HG03108 (cell line): ENCODE results near the gene FIBP.

Source experiments
- ATAC-seq: cut with Tn5 transposase; IDR thresholded peaks from one replicate; pipeline ENCODE4 v1.9.1; 2021; ENCODE audit warnings: moderate library complexity; ENCODE audit not compliant: unreplicated experiment

The FIBP gene

DNA sequence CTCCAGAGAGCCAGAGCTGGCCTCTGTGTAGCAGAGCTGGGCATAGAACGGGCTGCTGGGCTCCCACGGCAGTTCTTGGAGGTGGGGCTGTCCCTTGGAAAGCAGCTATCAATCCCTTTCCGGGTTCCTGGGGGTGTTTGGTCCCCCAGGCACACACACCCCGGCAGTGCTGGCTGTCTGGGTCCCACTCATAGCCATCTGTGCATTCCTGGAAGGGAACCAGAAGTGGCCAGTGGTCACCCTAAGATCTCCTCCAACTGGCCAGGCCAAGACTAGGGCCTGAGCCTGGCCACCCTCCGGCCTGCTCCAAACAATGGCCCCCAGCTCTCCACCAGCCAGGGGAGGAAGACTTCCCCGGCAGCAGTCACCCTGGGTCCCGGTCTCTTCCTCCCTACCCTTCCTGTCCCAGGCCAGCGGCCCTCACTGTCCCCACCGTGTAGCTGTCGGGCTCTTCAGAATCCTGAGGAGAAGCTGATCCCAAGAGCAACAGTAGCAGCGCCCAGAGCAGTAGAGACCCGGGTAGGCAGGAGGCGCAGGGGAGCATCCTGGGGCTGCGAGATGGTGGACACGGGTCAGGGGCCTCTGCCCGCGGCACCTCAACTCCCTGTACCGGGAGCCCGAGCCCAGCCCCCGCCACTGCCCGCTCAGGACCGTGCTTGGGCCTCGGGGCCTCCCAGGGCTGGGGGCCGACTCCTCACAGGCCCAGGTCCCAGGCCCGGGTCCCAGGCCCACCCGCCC lies 16.3 kb downstream of the FIBP start:
- ATAC-seq, result no peak

DNA sequence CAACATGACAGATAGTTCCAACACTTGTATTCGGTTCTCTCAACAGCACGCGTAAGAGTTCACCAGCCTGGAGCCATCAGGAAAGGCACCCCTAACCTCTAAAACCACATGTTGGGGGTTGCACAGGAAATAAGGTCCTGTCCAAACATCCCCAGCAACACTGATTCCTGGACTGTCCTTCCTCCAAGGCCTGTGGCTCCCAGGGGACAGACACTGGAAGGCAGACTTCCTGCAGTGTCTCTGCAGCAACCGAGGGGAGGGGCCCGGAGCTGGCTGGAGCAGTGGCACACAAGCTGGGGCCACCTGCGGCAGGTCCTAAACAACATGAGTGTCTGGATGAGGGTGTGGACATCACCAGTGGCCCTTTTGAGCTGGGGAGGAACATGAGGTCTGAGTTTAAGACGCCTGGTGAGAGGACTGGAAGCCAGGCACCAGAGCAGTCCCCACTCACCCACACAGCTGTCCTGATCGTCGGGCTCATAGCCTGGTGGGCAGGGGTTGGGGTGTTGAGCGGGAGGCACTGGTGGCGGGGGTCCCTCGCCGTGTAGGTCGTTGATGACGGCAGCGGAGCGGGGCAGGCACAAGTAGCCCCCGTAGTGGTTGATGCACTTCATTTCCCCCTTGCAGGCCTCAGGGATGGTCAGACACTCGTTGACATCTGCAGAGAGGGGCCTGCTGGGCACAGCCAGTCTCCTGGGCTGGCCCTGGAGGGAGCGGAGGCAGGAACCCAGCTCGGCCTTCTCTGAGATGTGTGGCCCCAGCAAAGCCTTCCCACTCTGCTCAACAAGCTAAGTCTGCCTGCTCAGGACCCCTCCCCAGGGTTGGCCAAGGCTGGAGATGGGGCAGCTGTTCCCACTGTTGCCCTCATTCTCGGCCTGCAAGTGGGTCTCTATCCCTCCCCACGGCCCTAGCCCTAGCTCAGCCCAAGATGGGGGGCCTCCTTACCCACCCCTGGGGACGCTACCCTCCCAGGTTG lies 17.3 kb downstream of the FIBP start:
- no peak for ATAC-seq

DNA sequence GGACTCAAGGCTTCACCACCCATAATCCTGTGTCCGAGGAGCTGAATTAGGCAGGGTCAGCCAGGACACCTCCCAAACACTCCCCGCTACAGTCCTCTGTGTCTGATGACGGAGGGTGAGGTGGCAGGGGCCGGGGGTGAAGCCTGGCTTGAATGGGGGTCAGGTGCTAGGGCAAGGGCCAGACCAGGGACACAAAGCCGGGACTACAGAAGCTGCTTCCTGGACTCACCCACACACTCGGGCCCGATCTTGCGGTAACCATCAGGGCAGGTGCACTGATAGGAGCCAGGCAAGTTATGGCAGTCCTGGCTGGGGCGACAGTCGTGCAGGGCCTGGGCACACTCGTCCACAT lies 18.0 kb downstream of the FIBP start:
- ATAC-seq, result no peak

DNA sequence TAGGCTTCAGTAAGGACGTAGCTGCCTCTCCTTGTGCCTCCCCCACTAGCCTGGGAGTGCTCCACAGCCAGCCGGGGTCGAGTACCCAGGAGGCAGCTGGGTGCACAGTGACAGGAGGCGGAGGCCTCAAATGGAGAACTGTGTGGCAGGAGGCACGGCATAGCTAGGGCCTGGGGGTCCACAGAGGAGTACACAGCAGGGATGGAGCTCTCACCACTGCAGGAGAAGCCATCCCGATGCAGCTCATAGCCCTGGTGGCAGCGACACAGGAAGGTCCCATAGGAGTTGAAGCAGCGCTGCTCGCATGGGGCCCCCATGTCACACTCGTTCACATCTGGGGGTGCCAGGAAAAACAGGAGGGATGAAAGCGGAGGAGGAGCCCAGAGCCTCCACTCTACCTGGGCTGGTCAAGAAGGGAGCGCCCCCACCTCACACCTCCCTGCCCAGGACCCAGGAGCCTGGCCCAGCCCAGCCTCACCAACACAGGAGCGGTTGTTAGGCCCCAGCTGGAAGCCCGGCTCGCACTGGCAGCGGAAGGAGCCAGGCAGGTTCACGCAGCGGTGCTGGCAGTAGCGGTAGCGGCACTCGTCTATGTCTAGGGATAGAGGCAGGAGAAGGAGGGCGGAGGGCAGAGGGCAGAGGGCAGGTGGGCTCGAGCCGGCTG lies 18.5 kb downstream of the FIBP start:
- no peak for ATAC-seq

DNA sequence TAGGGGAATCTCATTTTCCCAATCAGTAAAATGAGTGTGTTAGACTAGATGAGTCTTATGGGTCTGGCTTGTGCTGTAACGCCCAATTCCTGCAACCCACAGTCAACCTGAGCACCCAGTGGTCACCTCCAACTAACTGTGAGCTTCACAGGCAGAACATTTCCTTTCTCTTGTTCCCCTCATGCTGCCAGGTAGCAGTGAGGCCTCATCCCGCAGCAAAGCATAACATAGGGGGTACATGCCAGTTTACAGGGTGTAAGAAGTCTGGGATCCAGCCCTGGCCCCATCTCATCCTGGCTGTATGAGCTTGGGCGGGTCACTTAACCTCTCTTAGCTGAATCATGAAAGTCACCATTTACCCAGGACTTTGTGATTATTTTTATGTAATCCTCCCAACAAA lies 19.4 kb downstream of the FIBP start:
- ATAC-seq, result no peak

DNA sequence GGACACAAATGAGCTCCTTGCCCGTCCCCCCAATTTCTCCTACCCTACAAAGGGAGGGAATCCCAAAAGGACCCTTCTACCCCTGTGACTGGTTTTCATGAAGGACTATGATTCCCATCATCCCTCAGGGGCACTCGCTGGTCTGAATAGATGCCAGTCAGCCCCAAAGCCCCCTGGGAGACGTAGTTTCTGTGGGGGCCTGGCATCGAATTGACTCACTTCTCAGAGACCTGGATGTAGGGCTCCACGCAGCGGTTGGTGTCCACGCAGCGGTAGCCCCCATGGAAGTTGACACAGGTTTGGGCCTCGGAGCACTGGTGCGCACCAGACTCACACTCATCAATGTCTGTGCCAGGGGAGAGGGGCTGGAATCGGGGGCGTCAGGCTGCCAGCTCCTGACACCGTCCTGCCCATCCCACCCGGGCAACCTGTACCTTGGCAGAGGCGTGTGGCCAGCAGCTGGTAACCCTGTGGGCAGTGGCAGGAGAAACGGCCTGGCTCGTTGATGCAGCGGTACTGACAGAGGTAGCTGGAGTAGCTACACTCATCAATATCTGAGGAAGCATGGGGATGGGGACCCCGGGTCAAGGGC lies 20.1 kb downstream of the FIBP start:
- ATAC-seq, result no peak

DNA sequence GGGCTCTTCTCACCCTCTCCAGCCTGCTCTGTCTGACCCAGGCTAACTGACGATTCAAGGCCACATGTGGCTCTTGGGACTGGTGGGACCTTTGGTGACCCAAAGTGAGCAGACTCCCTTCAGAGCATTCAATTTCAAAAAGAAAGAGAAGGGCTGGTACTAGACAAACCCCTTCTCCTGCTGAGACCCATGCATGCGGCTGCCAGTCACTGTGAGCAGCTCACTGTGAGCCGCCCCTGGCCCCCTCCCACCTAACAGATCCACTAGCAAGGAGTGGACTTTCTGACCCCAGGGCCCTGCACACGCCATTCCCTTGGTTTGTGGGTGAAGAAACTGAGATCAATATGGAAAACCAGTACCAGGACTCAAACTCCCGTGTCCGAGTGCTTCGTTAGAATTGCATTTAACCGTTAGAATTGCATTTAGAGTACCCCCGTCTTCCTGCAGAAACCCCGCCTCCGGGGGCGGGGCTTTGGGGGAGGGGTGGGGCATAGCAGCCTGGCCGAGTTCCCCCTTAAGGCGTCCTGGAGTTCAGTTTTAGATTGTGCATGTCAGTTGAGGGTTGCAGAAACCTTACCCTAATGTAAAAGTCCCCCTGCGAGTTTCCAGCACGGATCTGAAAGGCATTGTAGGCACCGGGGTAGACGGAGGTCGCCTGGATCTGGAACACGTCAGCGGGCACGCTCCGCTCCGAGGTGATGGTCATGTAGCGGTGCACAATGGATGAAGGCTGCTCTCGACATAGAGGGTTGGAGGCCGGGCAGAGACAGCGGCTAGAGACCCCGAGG lies 20.8 kb downstream of the FIBP start:
- no peak for ATAC-seq

DNA sequence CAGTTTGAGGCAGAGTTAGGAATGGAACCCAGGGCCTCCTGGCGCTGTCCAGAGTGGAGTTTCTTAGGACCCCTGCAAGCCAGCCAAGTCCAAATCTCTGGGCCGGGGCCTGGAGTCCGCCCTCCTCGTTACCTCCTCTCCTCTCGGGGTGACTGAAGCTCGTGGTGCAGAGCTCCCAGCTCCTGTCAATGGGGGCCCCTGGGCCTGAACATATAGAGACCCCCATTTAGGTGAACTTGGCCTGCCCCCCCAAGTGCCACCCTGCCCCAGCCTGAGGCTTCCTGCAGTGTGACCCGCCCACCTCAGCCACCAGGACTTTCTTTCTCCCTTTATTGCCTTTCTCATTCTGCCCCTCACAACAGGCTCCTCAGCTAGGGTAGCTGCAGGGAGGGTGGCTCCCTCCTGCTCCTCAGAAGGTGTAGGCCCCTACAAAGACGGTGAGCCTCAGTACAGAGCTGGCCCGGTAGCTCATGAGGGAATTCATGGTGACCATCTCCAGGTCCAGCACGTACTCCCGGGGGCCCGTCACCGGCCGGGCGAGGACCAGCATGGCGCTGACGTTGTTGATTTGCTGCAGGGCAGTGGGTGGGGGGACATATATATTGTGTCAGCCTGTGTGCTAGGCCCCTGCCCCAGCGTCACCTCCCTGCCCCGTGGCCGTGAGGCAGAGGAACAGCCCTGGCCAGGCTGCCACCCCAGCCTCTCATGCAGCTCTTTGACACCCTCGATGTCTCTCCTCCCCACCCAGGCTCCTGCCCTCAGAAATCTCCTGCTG lies 21.6 kb downstream of the FIBP start:
- ATAC-seq, result no peak

DNA sequence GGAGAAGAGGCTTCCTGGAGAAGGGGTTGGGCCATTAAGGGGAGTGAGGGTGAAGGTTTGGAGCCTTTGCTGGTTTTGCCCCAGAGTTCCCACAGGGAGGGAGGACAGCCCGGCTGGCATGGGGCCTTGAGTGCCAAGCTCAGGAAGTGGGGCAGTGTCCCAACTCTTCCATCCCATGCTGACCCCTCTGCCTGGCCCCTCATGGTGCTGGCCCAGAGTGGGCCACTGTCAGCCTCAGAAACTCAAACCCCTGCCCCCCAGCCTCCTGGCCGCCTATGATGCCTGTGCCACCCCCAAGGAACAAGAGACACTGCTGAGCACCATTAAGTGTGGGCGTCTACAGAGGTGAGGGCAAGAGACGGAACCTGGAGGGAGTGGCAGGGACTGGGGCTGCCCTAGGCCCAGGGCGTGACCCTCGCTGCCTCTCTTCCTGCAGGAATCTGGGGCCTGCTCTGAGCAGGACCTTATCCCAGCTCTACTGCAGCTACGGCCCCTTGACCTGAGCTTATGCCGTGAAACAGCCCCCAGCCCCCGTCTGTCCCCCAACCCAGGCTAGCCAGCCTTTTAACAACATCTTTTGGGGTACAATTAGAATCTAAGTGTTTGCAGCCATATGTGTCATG lies 22.6 kb downstream of the FIBP start:
- ATAC-seq, result no peak

DNA sequence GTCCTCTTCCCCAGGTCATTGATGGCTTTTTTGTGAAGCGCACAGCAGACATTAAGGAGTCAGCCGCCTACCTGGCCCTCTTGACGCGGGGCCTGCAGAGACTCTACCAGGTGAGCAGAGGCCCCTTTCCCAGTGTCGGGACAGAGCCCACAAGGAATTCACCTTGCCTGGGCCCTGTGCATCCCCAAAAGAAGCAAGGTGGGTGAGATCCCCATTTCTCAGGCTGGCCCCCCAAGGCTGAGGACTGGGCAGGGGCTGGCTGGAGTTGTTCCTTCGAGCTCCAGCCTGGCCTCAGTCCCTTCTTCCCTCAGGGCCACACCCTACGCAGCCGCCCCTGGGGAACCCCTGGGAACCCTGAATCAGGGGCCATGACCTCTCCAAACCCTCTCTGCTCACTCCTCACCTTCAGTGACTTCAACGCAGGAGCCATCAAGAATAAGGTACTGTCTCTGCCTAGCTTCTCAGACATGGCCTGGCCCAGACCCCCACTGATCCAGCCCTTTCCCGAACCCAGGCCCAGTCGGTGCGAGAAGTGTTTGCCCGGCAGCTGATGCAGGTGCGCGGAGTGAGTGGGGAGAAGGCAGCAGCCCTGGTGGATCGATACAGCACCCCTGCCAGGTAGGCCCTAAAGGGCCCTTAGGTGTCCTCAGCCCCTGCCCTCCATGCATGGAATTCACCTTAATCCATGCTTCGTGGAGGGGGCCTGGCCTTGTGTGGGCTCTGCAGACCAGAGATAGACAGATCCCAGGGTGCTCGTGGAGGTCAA lies 23.4 kb downstream of the FIBP start:
- ATAC-seq, result no peak

DNA sequence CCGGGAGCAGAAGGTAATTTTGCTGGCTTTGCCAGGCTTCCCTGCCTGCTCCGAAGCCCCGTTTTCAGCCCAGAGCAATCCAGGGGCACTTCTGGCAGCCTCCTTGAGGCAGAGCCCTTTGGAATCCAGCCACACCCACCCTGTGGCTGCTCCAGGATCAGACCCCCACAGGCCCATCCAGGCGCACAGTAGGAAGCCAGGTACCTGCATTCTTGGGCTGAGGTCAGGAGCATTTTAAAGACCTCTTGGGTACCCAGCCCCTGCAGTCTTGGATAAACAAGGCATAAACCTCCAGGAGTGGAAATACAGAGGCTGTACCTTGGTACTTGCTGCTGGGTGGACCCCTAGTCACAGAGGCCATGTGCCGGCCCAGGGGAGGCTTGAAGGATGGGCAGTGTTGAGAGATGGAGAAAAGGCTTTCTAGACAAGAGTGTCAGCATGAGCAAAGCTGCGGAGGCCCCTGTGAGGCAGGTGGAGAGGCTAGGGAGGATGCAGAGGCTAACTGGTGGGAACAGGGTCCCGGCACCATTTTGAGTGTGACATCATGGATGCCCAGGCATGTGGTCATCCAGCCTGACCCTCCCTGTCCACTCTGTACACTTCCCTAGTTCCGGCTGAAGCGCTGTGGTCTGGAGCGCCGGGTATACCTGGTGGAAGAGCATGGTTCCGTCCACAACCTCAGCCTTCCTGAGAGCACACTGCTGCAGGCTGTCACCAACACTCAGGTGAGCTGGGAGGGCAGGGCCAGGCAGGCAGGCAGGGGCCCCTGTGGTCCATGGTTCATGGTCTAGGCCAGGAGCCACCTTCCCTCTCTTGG lies 24.2 kb downstream of the FIBP start:
- ATAC-seq, result no peak

DNA sequence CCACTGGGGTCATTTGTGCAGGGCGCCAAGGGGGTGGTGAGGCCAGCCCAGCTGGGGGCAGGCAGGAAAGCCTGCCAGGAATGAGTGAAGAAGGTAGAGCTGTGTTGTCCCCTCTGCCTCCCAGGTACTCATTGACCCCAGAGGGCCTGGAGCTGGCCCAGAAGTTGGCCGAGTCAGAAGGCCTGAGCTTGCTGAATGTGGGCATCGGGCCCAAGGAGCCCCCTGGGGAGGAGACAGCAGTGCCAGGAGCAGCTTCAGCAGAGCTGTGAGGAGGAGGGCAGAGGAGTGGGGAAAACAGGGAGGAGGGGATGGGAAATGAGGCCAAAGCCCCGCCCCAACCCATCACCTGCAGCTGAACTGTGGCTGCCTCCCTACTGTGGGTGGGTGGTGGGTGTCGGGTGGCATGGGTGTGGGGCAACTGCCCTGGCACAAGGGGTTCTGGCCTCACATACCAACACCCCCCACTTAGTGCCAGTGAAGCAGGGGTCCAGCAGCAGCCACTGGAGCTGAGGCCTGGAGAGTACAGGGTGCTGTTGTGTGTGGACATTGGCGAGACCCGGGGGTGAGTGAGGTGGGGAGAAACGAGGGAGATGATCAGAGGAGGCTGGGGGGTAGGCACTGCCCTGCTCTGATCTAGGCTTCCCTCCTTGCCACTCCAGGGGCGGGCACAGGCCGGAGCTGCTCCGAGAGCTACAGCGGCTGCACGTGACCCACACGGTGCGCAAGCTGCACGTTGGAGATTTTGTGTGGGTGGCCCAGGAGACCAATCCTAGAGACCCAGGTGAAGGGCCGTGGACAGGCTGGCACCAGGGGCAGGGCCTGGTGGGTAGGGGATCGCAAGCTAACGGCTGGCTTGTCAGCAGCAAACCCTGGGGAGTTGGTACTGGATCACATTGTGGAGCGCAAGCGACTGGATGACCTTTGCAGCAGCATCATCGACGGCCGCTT lies 25.1 kb downstream of the FIBP start:
- no peak for ATAC-seq

DNA sequence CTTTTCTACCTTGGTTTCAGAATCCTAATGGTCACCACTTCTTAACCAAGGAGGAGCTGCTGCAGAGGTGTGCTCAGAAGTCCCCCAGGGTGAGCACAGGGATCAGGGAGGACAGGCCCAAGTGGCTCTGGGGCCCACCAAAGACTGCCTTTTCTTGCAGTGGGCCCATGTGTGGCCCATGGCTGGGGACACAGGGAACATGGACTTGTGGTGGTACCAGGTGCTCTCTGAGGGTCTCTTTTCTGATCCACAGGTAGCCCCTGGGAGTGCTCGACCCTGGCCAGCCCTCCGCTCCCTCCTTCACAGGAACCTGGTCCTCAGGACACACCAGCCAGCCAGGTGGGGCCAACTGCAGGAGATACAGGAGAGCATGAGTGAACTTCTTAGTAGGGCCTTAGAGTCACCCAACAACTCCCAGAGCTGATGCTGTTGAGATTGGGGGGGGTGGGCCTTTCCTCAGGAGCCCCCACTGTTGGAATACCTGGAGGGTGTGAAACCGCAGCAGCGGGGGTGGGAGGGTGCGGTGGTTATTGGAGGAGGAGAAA lies 26.0 kb downstream of the FIBP start:
- no peak for ATAC-seq

DNA sequence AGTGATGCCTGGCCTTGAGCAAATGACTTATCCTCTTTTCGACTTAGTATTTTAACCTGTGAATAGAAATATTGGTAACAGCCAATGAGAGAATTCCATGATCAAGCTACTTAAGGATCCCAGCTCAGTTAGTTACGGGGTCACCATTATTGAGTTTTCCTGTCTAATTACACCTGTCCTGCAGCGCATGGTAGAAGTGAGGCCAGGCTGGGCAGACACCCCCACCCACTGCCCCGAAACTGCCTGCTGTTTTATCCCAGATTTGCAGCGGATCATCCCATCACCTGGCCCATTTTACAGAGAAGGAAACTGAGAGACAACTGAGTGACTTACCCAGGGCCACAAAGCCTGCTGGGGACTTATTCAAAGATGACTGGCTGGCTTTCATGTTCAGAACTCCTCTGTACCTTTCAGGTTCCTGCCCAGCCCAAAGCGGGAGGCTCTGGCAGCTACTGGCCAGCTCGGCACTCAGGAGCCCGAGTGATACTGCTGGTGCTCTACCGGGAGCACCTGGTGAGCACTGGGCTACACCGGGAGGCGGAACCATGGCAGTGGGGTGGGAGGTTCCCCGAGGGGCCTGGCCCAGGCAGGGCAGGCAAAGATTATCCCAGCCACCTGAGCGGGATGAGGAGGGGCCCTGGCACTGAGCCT lies 26.6 kb downstream of the FIBP start:
- no peak for ATAC-seq

DNA sequence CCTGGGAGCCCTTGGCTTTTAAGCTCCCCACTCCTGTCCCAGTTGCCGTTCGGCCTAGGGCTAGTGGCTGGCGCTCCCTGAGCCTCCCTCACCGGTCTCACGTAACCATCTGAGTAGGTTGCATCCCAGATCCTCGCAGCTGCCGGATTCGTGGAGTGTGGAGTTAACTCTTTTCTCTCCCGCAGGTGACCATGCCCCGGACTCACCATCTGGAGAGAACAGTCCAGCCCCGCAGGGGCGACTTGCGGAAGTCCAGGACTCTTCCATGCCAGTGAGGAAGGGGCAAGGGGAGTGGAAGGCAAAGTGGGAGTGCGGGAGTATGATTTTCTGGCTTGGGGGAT lies 27.1 kb downstream of the FIBP start:
- ATAC-seq, result no peak
